Activated CD4-positive, alpha-beta T cell treated with anti-CD3 and anti-CD28 coated beads, Interleukin-2, amount 10 ng/mL, durations not matched to agents 7 days and 5 days (primary cell): ENCODE measurements around the gene AP3D1. TPM values are rescaled to one million over a fixed set of nuclear protein-coding genes. Genes with fewer than 3 reads are reported as not detected.

ENCODE experiments used
- CTCF ChIA-PET: fragments of 350-600 bp; sonication (Branson Sonifier 250); formaldehyde crosslinking; loops from one replicate; lab custom pipeline; 2021; ENCODE audit warnings: antibody characterized with exemption; lab: Charles Lee
- POLR2A ChIA-PET: fragments of 350-600 bp; sonication (Branson Sonifier 250); formaldehyde crosslinking; loops from one replicate; lab custom pipeline; 2021; ENCODE audit warnings: antibody characterized with exemption; lab: Charles Lee
- DNase-seq: peaks from one replicate; pipeline ENCODE4 v3.0.0-alpha.2; 2020
- H3K27ac Mint-ChIP-seq: one replicate; pipeline ENCODE4 v1.8.0; 2021; ENCODE audit warnings: mild to moderate bottlenecking, moderate library complexity, mixed read lengths
- H3K27me3 Mint-ChIP-seq: one replicate; pipeline ENCODE4 v1.8.0; 2021; ENCODE audit warnings: mixed read lengths
- H3K36me3 Mint-ChIP-seq: one replicate; pipeline ENCODE4 v1.8.0; 2021; ENCODE audit warnings: low read depth, mixed read lengths
- H3K4me1 Mint-ChIP-seq: one replicate; pipeline ENCODE4 v1.8.0; 2021; ENCODE audit warnings: mixed read lengths
- H3K4me3 Mint-ChIP-seq: one replicate; pipeline ENCODE4 v1.8.0; 2021; ENCODE audit warnings: mild to moderate bottlenecking, moderate library complexity, mixed read lengths
- H3K9me3 Mint-ChIP-seq: one replicate; pipeline ENCODE4 v1.8.0; 2021; ENCODE audit warnings: mixed read lengths
- total RNA-seq, 2 experiments: library from RNA; stranded (reverse); gene quantifications; one replicate each; pipeline ENCODE4 v1.2.3, GENCODE V29; 2021

Gene AP3D1
- total RNA-seq, 2 experiments from 2014 or later, result 95.7 to 95.8 TPM

DNA sequence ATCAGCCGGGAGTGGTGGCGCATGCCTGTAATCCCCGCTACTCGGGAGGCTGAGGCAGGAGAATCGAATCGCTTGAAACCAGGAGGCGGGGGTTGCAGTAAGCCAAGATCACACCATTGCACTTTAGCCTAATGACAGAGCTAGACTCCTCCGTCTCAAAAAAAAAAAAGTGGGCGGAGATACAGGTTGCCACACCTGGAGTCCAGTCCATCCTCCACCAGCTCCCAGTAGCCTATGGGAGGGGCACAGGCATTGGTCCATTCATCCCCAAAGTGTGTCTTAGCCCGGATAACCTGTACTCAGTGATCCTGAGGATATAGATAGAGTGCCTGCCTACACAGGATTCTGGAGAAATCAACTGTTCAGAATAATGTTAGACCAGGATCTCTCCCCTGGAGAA lies 9.0 kb upstream of the AP3D1 start:
- no peaks in the 10 kb centered on the region for H3K27me3 Mint-ChIP-seq
- no peak for DNase-seq
- H3K36me3 Mint-ChIP-seq, result no peaks in the 10 kb centered on the region
- H3K4me1 Mint-ChIP-seq, result peaks cover 4% of the 10 kb centered on the region
- H3K27ac Mint-ChIP-seq, result no peak overlapping the region
- H3K4me3 Mint-ChIP-seq, result no peak overlapping the region
- POLR2A ChIA-PET, result no interaction called here
- CTCF ChIA-PET, result interaction anchor here (0.6 kb wide), 1 partner anchor 302 kb away, joined by 3 read pairs; no protein-coding TSS in a partner anchor
- H3K9me3 Mint-ChIP-seq, result no peaks in the 10 kb centered on the region

- Mint-ChIP-seq H3K4me3 (no peak overlapping the region), H3K4me1 (peaks cover 10% of the 10 kb centered on the region), H3K27ac (no peak overlapping the region), H3K27me3 (no peaks in the 10 kb centered on the region), H3K9me3 (no peaks in the 10 kb centered on the region), H3K36me3 (no peaks in the 10 kb centered on the region)
- DNase-seq, result no peak
- POLR2A ChIA-PET, result no interaction called here
- CTCF ChIA-PET, result interaction anchor here (0.6 to 1.7 kb wide), 3 partner anchors 54 to 117 kb away, joined by 3 to 7 read pairs (median 4); no protein-coding TSS in a partner anchor
Observed at GRCh38 chr19:2157452-2157851, 6.1 kb upstream of the AP3D1 start.

DNA sequence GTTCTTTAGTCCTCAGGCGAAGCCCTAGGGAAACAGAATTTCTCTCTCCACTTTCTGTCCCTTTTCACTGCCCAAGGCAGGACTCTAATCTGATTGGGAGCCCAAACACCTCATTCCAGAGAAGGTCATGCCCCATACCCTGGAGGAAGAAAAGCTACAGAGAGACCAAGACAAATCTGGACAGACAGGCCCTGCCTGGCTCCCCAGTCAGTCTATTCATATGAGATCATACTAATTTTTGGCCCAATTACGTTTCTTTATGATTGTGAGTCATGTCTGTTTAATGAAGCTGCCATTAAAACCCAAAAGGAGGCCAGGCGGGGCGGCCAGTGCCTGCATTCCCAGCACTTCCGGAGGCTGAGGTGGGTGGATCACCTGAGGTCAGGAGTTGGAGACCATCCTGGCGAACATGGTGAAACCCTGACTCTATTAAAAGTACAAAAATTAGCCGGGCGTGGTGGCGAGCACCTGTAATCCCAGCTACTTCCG lies 3.3 kb upstream of the AP3D1 start:
- Mint-ChIP-seq H3K4me3 (no peak overlapping the region), H3K27ac (no peak overlapping the region), H3K4me1 (peaks cover 26% of the 10 kb centered on the region), H3K36me3 (peaks cover 2% of the 10 kb centered on the region), H3K27me3 (no peaks in the 10 kb centered on the region), H3K9me3 (no peaks in the 10 kb centered on the region)
- no peak for DNase-seq
- CTCF ChIA-PET, result interaction anchor here (1.1 to 1.8 kb wide), 2 partner anchors 57 to 120 kb away, joined by 3 to 6 read pairs; no protein-coding TSS in a partner anchor
- POLR2A ChIA-PET, result interaction anchor here (0.7 kb wide), 1 partner anchor 87 kb away, joined by 3 read pairs; no protein-coding TSS in a partner anchor

- Mint-ChIP-seq H3K27me3 (no peaks in the 10 kb centered on the region), H3K27ac (peak overlapping the region; percentile 46), H3K36me3 (peaks cover 15% of the 10 kb centered on the region), H3K4me1 (peaks cover 47% of the 10 kb centered on the region), H3K9me3 (no peaks in the 10 kb centered on the region), H3K4me3 (peak overlapping the region; percentile 78)
- POLR2A ChIA-PET, result no interaction called here
- CTCF ChIA-PET, result no interaction called here
- no peak for DNase-seq
Observed at GRCh38 chr19:2150794-2151338, 500 bp downstream of the AP3D1 start.

DNA sequence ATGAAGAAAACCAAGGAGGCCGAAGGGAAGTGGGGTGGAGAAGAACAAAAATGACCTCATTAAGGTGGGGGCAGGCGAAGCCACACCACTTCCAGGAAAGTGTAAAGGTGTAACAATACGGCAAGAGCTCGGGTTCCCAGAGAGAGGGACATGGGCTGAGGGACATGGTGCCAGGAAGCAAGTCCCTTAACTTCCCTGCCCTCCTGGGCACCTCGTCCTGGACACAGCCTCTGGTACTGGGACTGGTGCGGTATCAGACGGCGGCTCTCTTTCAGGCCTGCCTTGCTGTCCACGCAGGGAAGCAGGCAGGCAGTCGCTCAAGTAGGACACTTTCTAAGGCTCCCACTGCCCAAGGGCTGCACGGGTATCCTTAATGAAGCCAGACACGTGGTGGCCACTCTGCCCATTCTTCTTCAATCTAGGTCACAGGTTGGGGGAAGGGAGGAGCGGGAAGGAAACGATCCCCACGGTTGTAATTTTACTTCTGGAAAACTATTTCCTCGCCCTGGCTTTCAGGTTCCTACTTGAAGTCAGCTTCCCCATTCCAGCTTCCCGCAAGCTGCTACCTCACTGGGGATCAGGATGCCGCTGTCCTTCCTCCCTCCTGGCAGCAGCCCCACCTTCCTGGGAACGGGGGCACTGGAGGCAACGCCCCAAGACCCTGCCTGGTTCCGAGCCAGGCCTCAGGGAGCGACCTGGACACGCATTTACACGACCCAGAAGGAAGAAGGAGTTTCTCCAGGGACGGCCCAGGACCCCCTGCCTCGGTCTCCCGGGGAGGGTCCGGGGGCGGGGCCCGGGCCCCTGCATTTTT lies 1.2 kb downstream of the AP3D1 start:
- DNase-seq, result no peak
- POLR2A ChIA-PET, result interaction anchor here (0.7 kb wide), 1 partner anchor 66 kb away, joined by 4 read pairs; no protein-coding TSS in a partner anchor
- Mint-ChIP-seq H3K27ac (peak overlapping the region; percentile 76), H3K9me3 (no peaks in the 10 kb centered on the region), H3K4me3 (peak overlapping the region; percentile 78), H3K27me3 (no peaks in the 10 kb centered on the region), H3K4me1 (peaks cover 52% of the 10 kb centered on the region), H3K36me3 (peaks cover 15% of the 10 kb centered on the region)
- CTCF ChIA-PET, result no interaction called here

DNA sequence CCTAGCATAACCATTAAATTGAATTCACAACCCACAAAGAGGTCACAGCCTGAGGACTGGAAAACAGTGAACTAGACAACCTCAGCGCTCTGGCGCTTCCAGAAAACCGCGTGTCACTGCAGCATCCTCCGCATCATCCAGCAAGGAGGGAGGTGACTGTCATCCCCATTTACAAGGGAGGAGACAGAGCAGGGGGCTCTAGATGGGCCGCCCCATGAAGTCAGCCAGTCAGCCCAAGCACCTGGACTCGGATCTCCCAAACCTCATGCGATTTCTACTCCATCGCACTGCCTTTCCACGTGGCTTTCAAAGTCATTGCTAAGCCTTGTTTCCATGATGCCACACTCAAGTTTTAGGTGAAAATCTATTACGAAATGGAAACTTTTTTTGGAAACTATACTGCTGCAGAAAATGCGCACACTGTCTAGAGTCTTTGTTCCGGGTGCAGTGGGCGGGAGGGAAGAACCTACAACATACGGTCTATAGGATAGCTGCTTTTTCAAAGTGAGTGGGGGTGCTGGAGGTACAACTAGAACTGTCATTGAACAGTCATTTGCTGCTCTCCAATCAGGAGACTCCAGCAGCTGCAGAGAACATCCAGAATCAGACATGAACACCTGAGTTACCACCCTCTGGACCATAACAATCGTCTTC lies 2.8 kb downstream of the AP3D1 start:
- Mint-ChIP-seq H3K27me3 (no peaks in the 10 kb centered on the region), H3K4me1 (peaks cover 57% of the 10 kb centered on the region), H3K36me3 (peaks cover 15% of the 10 kb centered on the region), H3K9me3 (no peaks in the 10 kb centered on the region), H3K4me3 (peak overlapping the region; percentile 78), H3K27ac (no peak overlapping the region)
- DNase-seq, result no peak
- ChIA-PET CTCF (interaction anchor here (0.6 kb wide), 2 partner anchors 87 to 100 kb away, joined by 3 to 4 read pairs; no protein-coding TSS in a partner anchor), POLR2A (no interaction called here)

DNA sequence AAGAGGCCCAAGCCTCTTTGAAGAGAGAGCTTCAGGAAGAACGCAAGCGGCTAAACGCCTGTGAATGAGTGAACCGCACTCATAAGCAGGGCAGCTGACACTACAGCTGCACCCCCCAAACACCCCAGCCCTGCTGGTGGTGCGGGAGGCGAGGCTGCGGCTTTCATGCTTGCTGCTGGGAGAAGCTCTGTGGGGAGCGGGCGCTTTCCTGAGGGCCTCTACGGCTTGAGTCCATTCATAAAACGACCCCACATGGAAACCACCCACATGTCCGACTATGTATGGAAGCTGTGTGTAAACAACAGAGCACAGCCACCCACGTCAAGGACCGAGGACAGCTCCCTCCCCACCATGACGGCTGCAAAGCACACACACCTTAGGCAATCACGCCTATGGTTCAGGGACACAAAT lies 5.5 kb downstream of the AP3D1 start:
- peak overlapping the region; percentile 65 for H3K27ac Mint-ChIP-seq
- no peaks in the 10 kb centered on the region for H3K27me3 Mint-ChIP-seq
- no peak for DNase-seq
- no peaks in the 10 kb centered on the region for H3K9me3 Mint-ChIP-seq
- CTCF ChIA-PET, result interaction anchor here (1.0 kb wide), 1 partner anchor 48 kb away, joined by 3 read pairs; no protein-coding TSS in a partner anchor
- H3K4me3 Mint-ChIP-seq, result no peak overlapping the region
- POLR2A ChIA-PET, result no interaction called here
- peaks cover 15% of the 10 kb centered on the region for H3K36me3 Mint-ChIP-seq
- H3K4me1 Mint-ChIP-seq, result peaks cover 43% of the 10 kb centered on the region

DNA sequence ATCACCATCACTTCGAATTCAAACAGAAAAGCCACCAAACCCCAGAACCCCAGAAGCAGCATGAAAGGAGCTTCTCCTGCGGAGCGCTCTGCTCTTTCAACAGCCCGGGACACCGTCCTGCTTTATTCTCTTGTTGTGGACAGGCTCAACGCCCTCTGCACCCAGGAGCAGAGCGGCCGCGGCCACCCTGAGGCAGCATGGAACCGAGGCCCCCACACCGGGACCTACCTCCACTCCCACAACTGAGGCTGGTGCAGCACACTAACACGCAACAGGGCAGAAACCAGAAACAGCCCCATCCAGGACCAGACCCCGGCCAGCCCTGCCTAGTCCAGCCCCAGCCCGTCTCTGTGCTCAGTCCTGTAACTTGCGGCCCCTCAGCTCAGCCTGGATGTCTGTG lies 7.2 kb downstream of the AP3D1 start:
- no peak overlapping the region for H3K4me3 Mint-ChIP-seq
- H3K9me3 Mint-ChIP-seq, result no peaks in the 10 kb centered on the region
- no peak for DNase-seq
- H3K36me3 Mint-ChIP-seq, result peaks cover 13% of the 10 kb centered on the region
- no peak overlapping the region for H3K27ac Mint-ChIP-seq
- H3K27me3 Mint-ChIP-seq, result no peaks in the 10 kb centered on the region
- CTCF ChIA-PET, result no interaction called here
- POLR2A ChIA-PET, result no interaction called here
- H3K4me1 Mint-ChIP-seq, result peaks cover 30% of the 10 kb centered on the region

GRCh38 chr19:2142173-2142829 lies 9.1 kb downstream of the AP3D1 start:
- Mint-ChIP-seq H3K36me3 (peaks cover 6% of the 10 kb centered on the region), H3K9me3 (no peaks in the 10 kb centered on the region), H3K27me3 (no peaks in the 10 kb centered on the region), H3K27ac (no peak overlapping the region), H3K4me1 (peaks cover 18% of the 10 kb centered on the region), H3K4me3 (no peak overlapping the region)
- no peak for DNase-seq
- CTCF ChIA-PET, result interaction anchor here (0.6 to 2.0 kb wide), 3 partner anchors 14 to 407 kb away, joined by 3 to 6 read pairs (median 4); no protein-coding TSS in a partner anchor
- POLR2A ChIA-PET, result no interaction called here

- Mint-ChIP-seq H3K36me3 (peaks cover 8% of the 10 kb centered on the region), H3K9me3 (no peaks in the 10 kb centered on the region)
- CTCF ChIA-PET, result no interaction called here
Observed at GRCh38 chr19:2140138-2140569, 11.2 kb downstream of the AP3D1 start.

DNA sequence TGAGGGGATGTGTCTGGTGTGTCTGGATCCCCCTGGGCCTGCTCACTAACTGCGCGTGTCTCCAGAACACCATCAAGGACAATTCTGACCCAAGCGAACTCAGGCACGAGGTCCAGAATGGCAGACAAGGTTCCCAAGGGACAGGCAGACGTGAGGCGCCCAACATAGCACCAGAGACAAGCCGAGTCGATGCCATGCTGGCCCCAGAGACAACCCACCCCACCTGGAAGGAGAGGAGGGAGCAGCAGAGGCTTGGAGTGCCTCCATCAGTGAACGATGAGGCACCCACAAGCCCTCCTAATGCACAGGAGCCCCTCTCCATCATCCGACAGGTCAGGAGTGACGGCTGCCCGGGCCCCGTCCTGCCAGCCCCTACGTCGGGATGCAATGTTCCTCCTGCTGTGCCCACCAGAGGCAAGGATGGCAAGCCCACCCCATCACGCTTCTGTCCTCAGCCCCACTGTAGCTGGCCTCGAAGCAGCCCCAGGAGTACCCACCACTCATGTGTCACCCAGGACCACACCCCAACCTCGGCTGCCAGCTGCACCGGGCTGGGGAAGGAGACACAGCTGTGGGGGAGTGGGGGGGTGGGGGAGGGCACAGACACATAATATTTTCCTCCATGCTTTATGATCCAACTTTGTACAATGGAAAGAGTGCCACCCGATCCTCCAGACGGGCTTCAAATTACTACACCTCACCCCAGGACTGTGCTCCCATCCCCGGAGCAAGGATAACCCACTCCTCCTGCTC lies 11.8 kb downstream of the AP3D1 start:
- POLR2A ChIA-PET, result no interaction called here
- Mint-ChIP-seq H3K36me3 (peaks cover 8% of the 10 kb centered on the region), H3K9me3 (no peaks in the 10 kb centered on the region), H3K27me3 (no peaks in the 10 kb centered on the region), H3K27ac (no peak overlapping the region), H3K4me1 (peaks cover under 1% of the 10 kb centered on the region), H3K4me3 (no peak overlapping the region)
- DNase-seq, result no peak
- CTCF ChIA-PET, result no interaction called here

More at GRCh38 chr19:2140138-2140569, 11.2 kb downstream of the AP3D1 start:
- Mint-ChIP-seq H3K4me3 (no peak overlapping the region), H3K27ac (no peak overlapping the region), H3K4me1 (peaks cover 5% of the 10 kb centered on the region), H3K27me3 (no peaks in the 10 kb centered on the region)
- no peak for DNase-seq
- POLR2A ChIA-PET, result no interaction called here
